Frontal cortex (tissue), 4 donors: Measurements from ENCODE around the gene OR6C6. TPM values are rescaled to one million over a fixed set of nuclear protein-coding genes. Genes with fewer than 3 reads are reported as not detected.
"Not testable (repeated sequence)": the region's sequence is repeated elsewhere in the genome, so short reads cannot be mapped to it uniquely, and the experiment has no call there.

ENCODE experiments used
- DNase-seq, 2 donors: peaks; one replicate each; pipeline ENCODE4 v3.0.0; 2012; ENCODE audit warnings: low spot score in 2 of 2
- FAIRE-seq: peaks from 2 replicates; lab custom pipeline; 2012; peaks lifted over from hg19 to GRCh38; lab: Jason Lieb, UNC
- total RNA-seq: library from RNA; depleted of rRNA; stranded (reverse); fragments of >200 nt; gene quantifications from one replicate; pipeline ENCODE4 v1.2.3, GENCODE V29; 2014
- donor health status: control.
- donor health status: control.
- donor health status: control.

The OR6C6 gene
- not detected for total RNA-seq

DNA sequence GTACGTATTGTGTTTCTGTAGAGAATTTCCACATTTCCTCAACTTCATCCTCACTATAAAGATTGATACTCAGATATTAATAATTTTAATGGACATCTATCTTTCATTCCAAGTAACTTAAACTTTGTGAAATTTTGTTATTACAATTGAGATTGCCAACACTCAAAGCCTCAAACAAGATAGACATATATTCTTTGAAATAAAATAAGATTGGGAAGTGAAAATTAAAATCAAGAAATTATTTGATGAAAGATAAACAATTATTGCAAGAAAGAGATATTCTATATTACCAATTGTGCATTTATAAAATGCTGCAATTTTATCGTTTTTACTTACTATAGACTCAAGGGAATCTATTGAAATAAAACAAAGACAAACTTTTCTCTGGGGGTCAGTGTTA is at the start of gene OR6C6:
TSS of gene OR6C6 (minus strand) at position 101 of the 400 bp plus-strand sequence. CDS start 1,337 bp downstream, outside the sequence.
- DNase-seq = no peak
- peak; percentile 10 for FAIRE-seq

DNA sequence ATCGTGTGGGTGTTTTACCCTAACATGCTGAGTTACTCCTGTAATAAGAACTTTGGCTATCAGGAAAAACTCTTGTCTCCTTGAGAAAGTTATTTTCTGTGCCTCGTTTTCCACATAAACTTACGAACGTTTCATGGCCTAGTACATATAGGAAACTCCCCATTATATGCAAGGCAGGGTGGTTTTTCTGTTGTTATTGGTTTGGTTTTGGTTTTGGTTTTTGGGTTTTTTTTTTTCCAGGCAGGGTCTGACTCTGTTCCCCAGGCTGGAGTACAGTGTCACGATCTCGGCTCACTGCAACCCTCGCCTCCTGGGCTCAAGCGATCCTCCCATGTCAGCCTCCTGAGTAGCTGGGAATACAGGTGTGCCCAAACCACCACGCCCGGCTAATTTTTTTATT is 39.6 kb upstream of the OR6C6 start:
- FAIRE-seq = no peak

GRCh38 chr12:55330446-55330845 is 34.1 kb upstream of the OR6C6 start, which contains the start of gene OR6C3:
Gene OR6C3 (plus strand): TSS chr12:55330746. CDS start chr12:55331701, 955 bp downstream.
- no peak for FAIRE-seq
- no peak for DNase-seq

More for the DNA sequence above, 39.6 kb upstream of the OR6C6 start:
- DNase-seq = no peak

- FAIRE-seq, DNase-seq: not testable (repeated sequence)
These were observed 29.4 kb upstream of the OR6C6 start for GRCh38 chr12:55325801-55326200.

DNA sequence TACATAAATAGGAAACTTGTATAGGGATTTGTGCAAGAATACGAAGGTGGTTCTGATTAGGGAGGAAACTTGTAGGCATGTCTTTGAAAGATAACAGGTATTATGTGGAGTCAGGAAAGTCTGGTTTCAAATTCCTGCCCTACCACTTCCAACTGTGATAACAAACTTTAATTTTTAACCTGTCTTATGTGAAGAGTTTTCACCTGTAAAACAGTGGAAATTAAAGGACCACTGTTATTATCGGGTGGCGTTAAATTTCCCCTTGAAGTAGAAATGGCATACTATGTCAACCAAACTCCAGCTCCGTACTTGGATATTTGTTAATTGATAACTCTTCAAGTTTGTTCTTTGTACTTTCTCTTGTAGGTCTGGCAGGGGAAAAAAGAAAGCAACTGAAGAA is 23.8 kb upstream of the OR6C6 start:
- DNase-seq = no peak
- FAIRE-seq = no peak

GRCh38 chr12:55314043-55314442 is 17.7 kb upstream of the OR6C6 start, which contains the start of gene OR6C1:
Gene OR6C1 (plus strand): TSS chr12:55314343. CDS start chr12:55320600, 6,257 bp downstream.
- DNase-seq = no peak
- FAIRE-seq = no peak

DNA sequence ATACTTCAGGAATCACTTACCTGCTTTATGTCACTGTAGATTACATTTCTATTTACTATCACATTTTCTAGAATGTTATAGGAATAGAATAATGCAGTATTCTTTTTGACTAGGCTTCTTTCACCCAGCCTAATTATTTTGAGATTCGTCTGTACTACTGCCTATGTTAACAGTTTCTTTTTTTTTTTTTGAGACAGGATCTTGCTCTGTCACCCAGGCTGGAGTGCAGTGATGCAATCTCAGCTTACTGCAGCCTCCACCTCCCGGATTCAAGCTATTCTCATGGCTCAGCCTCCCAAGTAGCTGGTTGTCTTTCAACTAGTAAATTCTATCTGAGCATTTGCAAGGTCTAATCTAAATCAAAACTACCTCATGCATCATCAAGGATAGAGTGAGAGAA is 6.4 kb downstream of the OR6C6 start:
- FAIRE-seq = no peak
- no peak for DNase-seq

GRCh38 chr12:55280991-55281390 is 15.4 kb downstream of the OR6C6 start:
- peak; percentile 15 for FAIRE-seq
- DNase-seq = no peak

GRCh38 chr12:55258303-55258702 is 38.1 kb downstream of the OR6C6 start:
- FAIRE-seq = no peak
- DNase-seq = no peak

- DNase-seq (no peak), FAIRE-seq (no peak)
These were observed 39.5 kb downstream of the OR6C6 start for GRCh38 chr12:55256831-55257230.

- FAIRE-seq (no peak), DNase-seq (no peak)
These were observed 43.1 kb downstream of the OR6C6 start for GRCh38 chr12:55253281-55253680.

GRCh38 chr12:55250944-55251343 is 45.4 kb downstream of the OR6C6 start:
- DNase-seq (no peak), FAIRE-seq (no peak)

DNA sequence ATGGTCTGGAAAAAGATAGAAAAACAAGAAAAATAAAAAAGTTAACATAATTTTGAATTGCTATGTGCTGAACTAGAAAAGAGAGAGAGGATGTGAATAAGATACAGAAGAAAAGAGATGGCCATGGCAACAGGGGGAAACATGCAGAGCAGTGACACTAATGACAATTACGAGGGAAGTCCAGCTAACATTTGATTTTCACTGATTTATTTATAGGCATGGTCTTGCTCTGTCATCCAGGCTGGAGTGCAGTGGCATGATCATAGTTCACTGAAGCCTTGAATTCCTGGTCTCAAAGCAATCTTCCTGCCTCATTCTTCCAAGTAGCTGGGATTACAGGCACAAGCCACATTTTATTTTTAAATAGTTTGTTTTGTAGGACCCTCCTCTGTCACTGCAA is 50.2 kb downstream of the OR6C6 start:
- DNase-seq (no peak), FAIRE-seq (no peak)

GRCh38 chr12:55244309-55244708 is 52.1 kb downstream of the OR6C6 start, which contains the start of gene OR6C74:
Gene OR6C74 (plus strand): TSS chr12:55244609. CDS start chr12:55247288, 2,679 bp downstream.
- FAIRE-seq (no peak), DNase-seq (no peak)

Other genes starting within 250 kb of the OR6C6 start
- gene OR9K2, start 170.2 kb downstream of the OR6C6 start, total RNA-seq = not detected
- not detected for gene OR10A7, start 75.5 kb downstream of the OR6C6 start, total RNA-seq
- gene OR6C74, start 52.0 kb downstream of the OR6C6 start, total RNA-seq = not detected
- gene OR6C1, start 17.8 kb upstream of the OR6C6 start, total RNA-seq = not detected
- gene OR6C3, start 34.2 kb upstream of the OR6C6 start, total RNA-seq = not detected
- gene OR6C75, start 66.4 kb upstream of the OR6C6 start, total RNA-seq = not detected
- gene OR6C65, start 104.0 kb upstream of the OR6C6 start, total RNA-seq = not detected
- not detected for gene OR6C76, start 129.7 kb upstream of the OR6C6 start, total RNA-seq
- gene OR6C2, start 147.5 kb upstream of the OR6C6 start, total RNA-seq = not detected
- gene OR6C70, start 173.6 kb upstream of the OR6C6 start, total RNA-seq = not detected
- gene OR6C68, start 195.8 kb upstream of the OR6C6 start, total RNA-seq = not detected